ENCODE measurements around the gene SNRNP40. TPM values are rescaled to one million over a fixed set of nuclear protein-coding genes. Genes with fewer than 3 reads are reported as not detected.

Gene SNRNP40
- polyA plus RNA-seq, 1 donor (not counting 4 experiments of a cell fraction or from before 2014, with no cell fraction given) = 57.4 TPM

DNA sequence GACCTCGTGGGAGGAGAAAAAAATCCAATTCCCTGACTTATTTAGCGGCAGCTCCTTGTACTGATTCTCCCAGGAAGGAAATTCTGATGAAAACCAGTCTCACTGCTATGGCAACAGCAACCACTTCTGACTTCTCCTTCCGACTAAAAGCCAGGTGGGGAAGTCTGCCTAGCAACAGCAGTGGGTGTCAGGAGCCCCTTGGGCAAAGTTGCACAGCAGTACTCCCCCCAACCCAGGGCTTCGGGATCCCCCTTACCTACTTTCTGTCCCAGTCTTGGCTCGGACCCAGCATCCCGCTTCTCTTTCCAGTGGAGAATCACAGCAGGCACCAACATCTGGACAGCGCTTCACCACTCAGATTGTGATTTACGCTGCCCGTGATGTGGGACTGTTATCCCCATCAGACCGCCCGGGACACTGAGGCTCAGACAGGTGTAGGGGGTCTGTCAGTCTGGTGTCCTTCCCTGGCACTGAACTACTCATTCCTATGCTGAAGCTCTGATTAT is 81.5 kb downstream of the SNRNP40 start:
- Histone ChIP-seq H3K9ac (ENCODE audit: control insufficient read depth, extremely low read depth, insufficient read depth, low read length) (no peak overlapping the region), H3K36me3 (ENCODE audit: control insufficient read depth in 2 of 2, extremely low read depth in 1 of 2, insufficient read depth in 2 of 2, low read length in 2 of 2) (no peaks in the 10 kb centered on the region), H4K20me1 (ENCODE audit: control insufficient read depth, extremely low read depth, insufficient read depth, low read length) (no peaks in the 10 kb centered on the region), H2AFZ (ENCODE audit: control insufficient read depth, low read length) (no peak overlapping the region), H3K27ac (ENCODE audit: control insufficient read depth, insufficient read depth, low read length) (no peak overlapping the region), H3K9me3 (ENCODE audit: control insufficient read depth, low read depth, low read length) (peaks cover 2% of the 10 kb centered on the region), H3K9me1 (ENCODE audit: control insufficient read depth, extremely low read depth, insufficient read depth, low read length) (no peaks in the 10 kb centered on the region), H3K27me3 (ENCODE audit: control insufficient read depth, extremely low read depth, insufficient read depth, low read length) (no peaks in the 10 kb centered on the region), H3K79me2 (ENCODE audit: control insufficient read depth, insufficient read depth, low read length) (no peaks in the 10 kb centered on the region), H3K4me2 (ENCODE audit: control insufficient read depth, extremely low read depth, insufficient read depth, low read depth, low read length) (no peak overlapping the region), H3K4me3 (ENCODE audit: control insufficient read depth in 2 of 3, extremely low read depth in 1 of 3, insufficient read depth in 2 of 3, low read depth in 1 of 3, low read length in 3 of 3) (no peak overlapping the region), H3K4me1 (ENCODE audit: control insufficient read depth, extremely low read depth, insufficient read depth, low read length) (no peaks in the 10 kb centered on the region)
- FAIRE-seq (no peak), DNase-seq (ENCODE audit: low read depth, low spot score) (no peak)
- TF ChIP-seq EZH2 (IDR thresholded peaks at IDR 0.05; ENCODE audit: low read length) = no peak
- no peak for TF ChIP-seq CTCF (optimal IDR thresholded peaks at IDR 0.05 in 1 of 3, IDR thresholded peaks at IDR 0.05 in 1 of 3, conservative IDR thresholded peaks at IDR 0.05 in 1 of 3; ENCODE audit: extremely low read depth in 1 of 3, insufficient read depth in 2 of 3, low read length in 3 of 3)
- dilution Hi-C loops (cut with MboI; ENCODE audit: extremely low pct_ligation_motif_present, low sequenced_read_pairs) = no loop called here

DNA sequence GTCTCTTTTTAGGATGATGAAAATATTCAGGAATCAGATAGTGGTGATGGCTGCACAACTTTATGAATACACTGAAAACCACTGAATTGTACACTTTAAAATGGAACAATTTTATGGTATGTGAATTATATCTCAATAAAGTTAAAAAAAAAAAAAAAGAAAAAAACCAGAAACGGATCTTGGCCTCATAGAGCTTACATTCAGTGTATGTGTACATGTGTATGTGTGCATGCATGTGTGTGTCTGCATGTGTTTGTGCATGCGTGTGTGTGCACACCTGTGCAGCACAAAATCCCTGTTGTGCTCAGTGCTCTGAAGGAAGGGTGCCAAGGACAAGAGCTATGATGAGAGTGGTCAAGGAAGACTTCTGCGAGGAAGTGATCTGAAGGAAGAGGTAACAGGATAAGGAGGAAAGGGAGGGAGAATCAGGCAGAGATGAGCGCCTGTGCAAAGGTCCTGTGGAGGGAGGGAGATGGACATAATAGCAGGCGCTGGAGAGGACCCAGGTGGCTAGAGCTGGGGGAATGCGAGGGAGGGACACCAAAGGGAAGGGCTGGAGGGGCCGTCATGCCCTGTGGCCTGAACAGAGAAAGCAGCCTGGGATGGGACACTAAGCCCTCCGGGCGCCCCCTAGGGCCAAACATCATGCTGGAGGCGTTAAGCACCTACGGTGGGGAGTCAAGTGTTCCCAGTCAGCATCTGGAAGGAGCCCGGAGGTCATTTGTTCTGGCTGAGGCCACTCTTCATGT is 82.1 kb downstream of the SNRNP40 start:
- Histone ChIP-seq H3K4me2 (ENCODE audit: control insufficient read depth, extremely low read depth, insufficient read depth, low read depth, low read length) (no peak overlapping the region), H2AFZ (ENCODE audit: control insufficient read depth, low read length) (no peak overlapping the region), H3K4me3 (ENCODE audit: control insufficient read depth in 2 of 3, extremely low read depth in 1 of 3, insufficient read depth in 2 of 3, low read depth in 1 of 3, low read length in 3 of 3) (no peak overlapping the region), H3K79me2 (ENCODE audit: control insufficient read depth, insufficient read depth, low read length) (no peaks in the 10 kb centered on the region), H3K4me1 (ENCODE audit: control insufficient read depth, extremely low read depth, insufficient read depth, low read length) (no peaks in the 10 kb centered on the region), H3K9me1 (ENCODE audit: control insufficient read depth, extremely low read depth, insufficient read depth, low read length) (no peaks in the 10 kb centered on the region), H3K27me3 (ENCODE audit: control insufficient read depth, extremely low read depth, insufficient read depth, low read length) (no peaks in the 10 kb centered on the region), H3K9me3 (ENCODE audit: control insufficient read depth, low read depth, low read length) (peaks cover 2% of the 10 kb centered on the region), H4K20me1 (ENCODE audit: control insufficient read depth, extremely low read depth, insufficient read depth, low read length) (no peaks in the 10 kb centered on the region), H3K27ac (ENCODE audit: control insufficient read depth, insufficient read depth, low read length) (no peak overlapping the region), H3K36me3 (ENCODE audit: control insufficient read depth in 2 of 2, extremely low read depth in 1 of 2, insufficient read depth in 2 of 2, low read length in 2 of 2) (no peaks in the 10 kb centered on the region), H3K9ac (ENCODE audit: control insufficient read depth, extremely low read depth, insufficient read depth, low read length) (no peak overlapping the region)
- FAIRE-seq (no peak), DNase-seq (ENCODE audit: low read depth, low spot score) (no peak)
- dilution Hi-C loops (cut with MboI; ENCODE audit: extremely low pct_ligation_motif_present, low sequenced_read_pairs) = no loop called here
- TF ChIP-seq EZH2 (IDR thresholded peaks at IDR 0.05; ENCODE audit: low read length) (no peak), CTCF (optimal IDR thresholded peaks at IDR 0.05 in 1 of 3, IDR thresholded peaks at IDR 0.05 in 1 of 3, conservative IDR thresholded peaks at IDR 0.05 in 1 of 3; ENCODE audit: extremely low read depth in 1 of 3, insufficient read depth in 2 of 3, low read length in 3 of 3) (no peak)

Other genes starting within 250 kb of the SNRNP40 start
- 64.0 to 86.4 TPM (median 68.6 TPM) in 3 replicates for gene PUM1, start 231.1 kb downstream of the SNRNP40 start, polyA plus RNA-seq
- gene NKAIN1, start 56.9 kb downstream of the SNRNP40 start, polyA plus RNA-seq = 0.04 TPM in 1 of 3 replicates, not detected in the others
- gene ZCCHC17, start 244 bp upstream of the SNRNP40 start, polyA plus RNA-seq = 63.3 to 70.0 TPM (median 66.2 TPM) in 3 replicates
- gene FABP3, start 76.3 kb upstream of the SNRNP40 start, polyA plus RNA-seq = 0.29 to 0.59 TPM (median 0.58 TPM) in 3 replicates
- gene SERINC2, start 116.4 kb upstream of the SNRNP40 start, polyA plus RNA-seq = 171 to 534 TPM (median 254 TPM) in 3 replicates

All from keratinocyte (primary cell).